GM21526 (cell line): ENCODE data around the gene ARID5A.

Experiments
- ATAC-seq: cut with Tn5 transposase; IDR thresholded peaks from one replicate; pipeline ENCODE4 v1.9.1; 2021; ENCODE audit warnings: moderate library complexity; ENCODE audit not compliant: unreplicated experiment, low FRiP score

The ARID5A gene

GRCh38 chr2:96526101-96526591 is 10.4 kb upstream of the ARID5A start:
- ATAC-seq, result no peak

GRCh38 chr2:96526615-96527285 is 9.8 kb upstream of the ARID5A start:
- ATAC-seq, result no peak

GRCh38 chr2:96527286-96528005 is 9.1 kb upstream of the ARID5A start:
- no peak for ATAC-seq

GRCh38 chr2:96528006-96528699 is 8.4 kb upstream of the ARID5A start:
- ATAC-seq, result no peak

GRCh38 chr2:96528700-96529375 is 7.7 kb upstream of the ARID5A start:
- ATAC-seq, result no peak

- ATAC-seq, result no peak
Measured at GRCh38 chr2:96529376-96530143, 7.0 kb upstream of the ARID5A start.

GRCh38 chr2:96530144-96530430 is 6.5 kb upstream of the ARID5A start:
- no peak for ATAC-seq

GRCh38 chr2:96530474-96531357 is 5.8 kb upstream of the ARID5A start:
- ATAC-seq, result no peak

- no peak for ATAC-seq
Measured at GRCh38 chr2:96531366-96531765, 5.2 kb upstream of the ARID5A start.

GRCh38 chr2:96531872-96532505 is 4.6 kb upstream of the ARID5A start:
- ATAC-seq, result no peak

- ATAC-seq, result no peak
Measured at GRCh38 chr2:96532641-96533291, 3.8 kb upstream of the ARID5A start.

- no peak for ATAC-seq
Measured at GRCh38 chr2:96533292-96534073, 3.1 kb upstream of the ARID5A start.

GRCh38 chr2:96534141-96534540 is 2.4 kb upstream of the ARID5A start:
- ATAC-seq, result no peak

GRCh38 chr2:96534701-96535181 is 1.8 kb upstream of the ARID5A start:
- ATAC-seq, result no peak

GRCh38 chr2:96535331-96535730 is 1.2 kb upstream of the ARID5A start:
- no peak for ATAC-seq

- ATAC-seq, result peak; percentile 48
Measured at GRCh38 chr2:96537066-96537733, 648 bp downstream of the ARID5A start.
